Mucosa of stomach (tissue), 1 donor: ENCODE data around the gene FLRT2.
A peak's percentile ranks its signal among the peaks of the same experiment; 100 is the strongest.

ENCODE experiments used
- H3K27me3 ChIP-seq: one replicate; pipeline ENCODE4 v1.7.0; 2013; ENCODE audit warnings: mild to moderate bottlenecking, low read length; ENCODE audit not compliant: control insufficient read depth, insufficient read depth
- H3K36me3 ChIP-seq: one replicate; pipeline ENCODE4 v1.7.0; 2013; ENCODE audit warnings: low read length; ENCODE audit not compliant: control insufficient read depth, insufficient read depth
- H3K4me1 ChIP-seq: one replicate; pipeline ENCODE4 v1.7.0; 2013; ENCODE audit warnings: mild to moderate bottlenecking, low read length; ENCODE audit not compliant: control insufficient read depth, insufficient read depth
- H3K4me3 ChIP-seq: one replicate; pipeline ENCODE4 v1.7.0; 2013; ENCODE audit warnings: low read length
- H3K9ac ChIP-seq: one replicate; pipeline ENCODE4 v1.7.0; 2013; ENCODE audit warnings: mild to moderate bottlenecking, low read length, moderate library complexity
- H3K9me3 ChIP-seq: one replicate; pipeline ENCODE4 v1.7.0; 2013; ENCODE audit warnings: mild to moderate bottlenecking, low read length, moderate library complexity; ENCODE audit not compliant: control insufficient read depth
- donor health status: Pancreatic carcinoma.

Gene FLRT2

GRCh38 chr14:85519661-85520305 lies 10.2 kb upstream of the FLRT2 start:
- Histone ChIP-seq H3K4me1 (peaks cover 10% of the 10 kb centered on the region), H3K9ac (no peak overlapping the region), H3K27me3 (no peaks in the 10 kb centered on the region), H3K9me3 (no peaks in the 10 kb centered on the region), H3K4me3 (no peak overlapping the region), H3K36me3 (no peaks in the 10 kb centered on the region)

DNA sequence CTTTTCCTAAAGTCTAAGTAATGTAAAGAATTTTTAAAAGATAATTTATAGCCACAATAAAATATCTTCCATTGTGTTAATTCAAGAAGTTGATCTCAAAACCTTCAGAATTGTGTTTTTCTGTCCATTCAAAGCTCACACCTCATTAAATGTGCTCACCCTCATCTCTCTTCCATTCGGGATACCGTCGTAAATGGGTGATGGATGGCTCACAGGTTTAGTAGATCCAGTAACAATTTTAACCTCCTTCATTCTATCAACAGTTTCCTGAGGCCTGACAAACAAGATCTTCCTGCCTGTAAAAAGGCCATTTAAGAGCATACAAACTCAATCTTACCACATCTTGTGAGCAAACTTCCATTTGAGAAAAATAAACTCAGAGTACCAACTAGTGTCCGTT lies 9.4 kb upstream of the FLRT2 start:
- H3K9me3 ChIP-seq = no peaks in the 10 kb centered on the region
- H3K36me3 ChIP-seq = no peaks in the 10 kb centered on the region
- H3K4me1 ChIP-seq = peaks cover 10% of the 10 kb centered on the region
- H3K9ac ChIP-seq = no peak overlapping the region
- no peaks in the 10 kb centered on the region for H3K27me3 ChIP-seq
- H3K4me3 ChIP-seq = no peak overlapping the region

- Histone ChIP-seq H3K9ac (no peak overlapping the region), H3K4me3 (no peak overlapping the region), H3K4me1 (peaks cover 10% of the 10 kb centered on the region), H3K27me3 (peaks cover 2% of the 10 kb centered on the region), H3K36me3 (no peaks in the 10 kb centered on the region), H3K9me3 (no peaks in the 10 kb centered on the region)
Observed at GRCh38 chr14:85523624-85524023, 6.3 kb upstream of the FLRT2 start.

DNA sequence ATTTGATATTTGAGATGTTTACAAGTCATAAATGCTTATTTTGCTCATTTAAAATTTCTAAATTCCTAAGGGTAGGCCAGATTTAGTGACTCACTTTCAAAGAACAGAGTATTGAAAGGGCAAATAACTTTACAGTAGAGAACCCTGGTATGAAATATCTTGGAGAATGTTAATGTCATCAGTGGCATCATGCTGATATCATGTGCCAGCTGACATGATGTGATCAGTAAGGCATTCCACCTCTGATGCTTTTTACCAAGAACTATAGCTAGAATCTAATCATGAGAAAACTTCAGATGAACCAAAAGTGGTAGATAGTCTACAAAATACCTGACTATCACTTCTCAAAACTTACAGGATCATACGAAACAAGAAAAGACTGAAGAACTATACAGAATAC lies 2.9 kb upstream of the FLRT2 start:
- Histone ChIP-seq H3K4me3 (no peak overlapping the region), H3K9me3 (no peaks in the 10 kb centered on the region), H3K36me3 (no peaks in the 10 kb centered on the region), H3K27me3 (peaks cover 36% of the 10 kb centered on the region), H3K9ac (no peak overlapping the region), H3K4me1 (peaks cover 26% of the 10 kb centered on the region)

- H3K4me3 ChIP-seq = no peak overlapping the region
- peaks cover 41% of the 10 kb centered on the region for H3K27me3 ChIP-seq
- no peaks in the 10 kb centered on the region for H3K36me3 ChIP-seq
- no peak overlapping the region for H3K9ac ChIP-seq
- H3K9me3 ChIP-seq = no peaks in the 10 kb centered on the region
- peaks cover 31% of the 10 kb centered on the region for H3K4me1 ChIP-seq
Observed at GRCh38 chr14:85527445-85528035, 2.4 kb upstream of the FLRT2 start.

- no peak overlapping the region for H3K9ac ChIP-seq
- no peak overlapping the region for H3K4me3 ChIP-seq
- H3K36me3 ChIP-seq = no peaks in the 10 kb centered on the region
- no peaks in the 10 kb centered on the region for H3K9me3 ChIP-seq
- peaks cover 35% of the 10 kb centered on the region for H3K4me1 ChIP-seq
- H3K27me3 ChIP-seq = peaks cover 49% of the 10 kb centered on the region
Observed at GRCh38 chr14:85528080-85528896, 1.7 kb upstream of the FLRT2 start.

DNA sequence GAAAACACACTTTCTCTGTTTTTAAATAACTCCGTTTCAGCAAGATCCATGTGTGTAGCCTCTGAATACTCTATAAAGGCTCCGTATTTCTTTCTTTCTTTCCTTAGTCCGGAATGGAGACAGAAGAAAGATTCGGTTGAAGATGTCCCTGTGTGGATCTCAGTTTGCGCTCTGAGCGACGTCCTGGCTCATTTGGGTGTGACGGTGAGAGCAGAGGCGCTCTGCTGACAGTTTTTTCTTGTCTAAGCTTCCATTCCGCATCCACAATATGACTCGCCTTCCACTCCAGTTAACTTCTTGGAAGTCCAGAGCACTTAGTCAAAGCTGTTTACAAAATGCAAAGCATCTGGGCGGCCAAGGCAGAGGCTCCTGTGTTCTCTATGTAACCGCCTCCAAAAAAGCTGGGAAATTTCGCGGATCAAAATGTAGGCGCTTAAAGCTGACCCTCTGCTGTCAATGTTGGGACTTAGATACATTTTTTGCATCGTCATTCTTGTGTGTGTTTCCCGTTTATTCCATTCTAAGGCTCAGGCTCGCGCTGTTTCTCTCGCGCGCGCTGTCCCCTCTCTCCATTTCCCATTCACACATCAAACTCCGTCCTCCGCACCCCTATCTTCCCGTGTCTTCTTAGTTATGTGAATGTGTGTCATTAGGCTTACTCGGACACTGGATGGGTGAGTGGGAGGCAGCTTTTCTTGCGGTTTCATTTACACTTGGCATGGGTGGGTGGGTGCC lies 880 bp upstream of the FLRT2 start:
- H3K27me3 ChIP-seq = peaks cover 54% of the 10 kb centered on the region
- peaks cover 35% of the 10 kb centered on the region for H3K4me1 ChIP-seq
- peak overlapping the region; percentile 17 for H3K9ac ChIP-seq
- H3K36me3 ChIP-seq = no peaks in the 10 kb centered on the region
- peak overlapping the region; percentile 28 for H3K4me3 ChIP-seq
- no peaks in the 10 kb centered on the region for H3K9me3 ChIP-seq

DNA sequence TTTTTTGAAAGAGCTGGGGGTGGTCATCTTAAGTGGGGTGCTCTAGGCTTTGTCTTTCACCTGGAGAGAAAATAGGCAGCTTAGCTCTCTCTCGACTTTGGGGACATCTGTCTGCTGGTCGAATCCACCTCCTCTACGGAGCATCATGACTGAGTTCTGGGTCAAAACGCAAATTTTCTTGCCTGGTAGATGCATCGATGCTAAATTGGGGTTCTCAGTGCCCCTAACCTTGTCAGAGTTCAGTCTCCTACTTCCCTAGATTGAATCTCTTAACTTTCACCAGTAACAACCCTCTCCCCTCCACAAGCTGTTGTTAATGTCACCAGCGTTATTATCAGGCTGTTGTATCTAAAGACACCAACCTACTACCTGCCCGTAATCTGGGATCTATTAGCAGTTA lies 682 bp downstream of the FLRT2 start:
- H3K4me3 ChIP-seq = no peak overlapping the region
- peak overlapping the region; percentile 38 for H3K9ac ChIP-seq
- H3K9me3 ChIP-seq = no peaks in the 10 kb centered on the region
- no peaks in the 10 kb centered on the region for H3K36me3 ChIP-seq
- H3K4me1 ChIP-seq = peaks cover 35% of the 10 kb centered on the region
- H3K27me3 ChIP-seq = peaks cover 69% of the 10 kb centered on the region

DNA sequence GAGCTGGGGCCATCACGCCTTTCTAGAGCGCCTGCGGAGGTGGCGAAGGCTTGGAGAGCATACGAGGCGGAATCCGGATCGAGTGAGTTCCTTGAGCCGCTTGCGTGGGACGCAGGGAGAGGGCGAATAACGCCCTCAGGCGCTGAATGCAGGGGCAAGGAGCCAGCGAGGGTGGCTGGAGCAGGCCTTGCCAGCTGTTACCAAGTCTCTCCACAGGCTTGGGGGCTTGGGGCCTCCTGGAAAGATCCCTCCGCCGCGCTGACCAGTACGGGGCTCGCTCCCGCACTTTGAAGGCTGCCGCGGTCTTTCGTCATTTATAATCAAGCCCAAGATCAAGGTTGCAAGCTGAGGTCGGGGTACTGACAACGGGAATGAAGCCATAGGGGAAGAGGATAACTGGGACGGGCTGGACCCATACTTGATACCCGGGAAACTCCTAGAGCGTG lies 1.2 kb downstream of the FLRT2 start:
- Histone ChIP-seq H3K36me3 (no peaks in the 10 kb centered on the region), H3K9me3 (no peaks in the 10 kb centered on the region), H3K4me1 (peaks cover 35% of the 10 kb centered on the region), H3K4me3 (no peak overlapping the region), H3K27me3 (peaks cover 70% of the 10 kb centered on the region), H3K9ac (peak overlapping the region; percentile 8)

- peaks cover 70% of the 10 kb centered on the region for H3K27me3 ChIP-seq
- peaks cover 35% of the 10 kb centered on the region for H3K4me1 ChIP-seq
- H3K9ac ChIP-seq = peak overlapping the region; percentile 8
- no peaks in the 10 kb centered on the region for H3K36me3 ChIP-seq
- no peaks in the 10 kb centered on the region for H3K9me3 ChIP-seq
- no peak overlapping the region for H3K4me3 ChIP-seq
Observed at GRCh38 chr14:85531587-85532373, 1.8 kb downstream of the FLRT2 start.

- no peaks in the 10 kb centered on the region for H3K36me3 ChIP-seq
- H3K27me3 ChIP-seq = peaks cover 70% of the 10 kb centered on the region
- no peak overlapping the region for H3K4me3 ChIP-seq
- H3K4me1 ChIP-seq = peaks cover 35% of the 10 kb centered on the region
- H3K9ac ChIP-seq = no peak overlapping the region
- H3K9me3 ChIP-seq = no peaks in the 10 kb centered on the region
Observed at GRCh38 chr14:85532374-85533022, 2.6 kb downstream of the FLRT2 start.
